ENCODE data around the gene TARBP1. TPM values are rescaled to one million over a fixed set of nuclear protein-coding genes. Genes with fewer than 3 reads are reported as not detected.

Gene TARBP1
- polyA plus RNA-seq, 2 of the 4 experiments (the other 2 are of a cell fraction) = 22.4 to 41.1 TPM

DNA sequence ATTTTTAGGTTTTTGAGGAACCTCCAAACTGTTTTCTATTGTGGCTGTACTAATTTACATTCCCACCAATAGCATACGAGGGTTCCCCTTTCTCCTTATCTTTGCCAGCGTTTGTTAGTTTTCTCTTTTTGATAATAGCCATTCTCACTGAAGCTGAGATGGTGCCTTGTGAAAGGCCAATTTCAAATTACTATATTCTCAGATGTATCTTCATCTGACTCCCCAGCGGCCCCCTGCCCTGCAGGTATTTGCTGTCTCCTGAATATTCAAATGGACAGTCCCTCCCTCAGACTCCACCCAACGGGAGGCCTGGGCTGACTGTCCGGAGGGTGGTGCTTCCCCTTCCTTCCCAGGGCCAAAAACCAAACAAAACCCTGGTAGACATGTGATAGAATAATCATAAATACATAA, 33.5 kb upstream of the TARBP1 start:
- 83% methylated on average over 5 of the region's 5 CpGs for WGBS (ENCODE audit: missing lambda C conversion rate)
- CTCF ChIA-PET = no interaction called here
- no peak for FAIRE-seq
- no peak overlapping the region for H3K4me2 ChIP-seq
- TF ChIP-seq ZSCAN20 (CRISPR knock-in tag; IDR thresholded peaks at IDR 0.05) (no peak), MAFK (IDR thresholded peaks at IDR 0.05; ENCODE audit: partially characterized antibody) (no peak), EHMT2 (IDR thresholded peaks at IDR 0.05; ENCODE audit: low read depth) (no peak), RCOR1 (IDR thresholded peaks at IDR 0.05; ENCODE audit: low read depth, low read length) (no peak), FOXS1 (CRISPR knock-in tag; IDR thresholded peaks at IDR 0.05) (no peak), PHF8 (IDR thresholded peaks at IDR 0.05; ENCODE audit: borderline replicate concordance, low read depth) (no peak), HOXA7 (CRISPR knock-in tag; IDR thresholded peaks at IDR 0.05) (no peak), RNF2 (IDR thresholded peaks at IDR 0.05; ENCODE audit: borderline replicate concordance, low read depth) (no peak), ZC3H11A (IDR thresholded peaks at IDR 0.05) (no peak), GATA3 (IDR thresholded peaks at IDR 0.05; ENCODE audit: borderline replicate concordance) (no peak), JUN (IDR thresholded peaks at IDR 0.05) (no peak), HES2 (IDR thresholded peaks at IDR 0.05) (no peak), NR3C1 (IDR thresholded peaks at IDR 0.05) (no peak), POLR2A (IDR thresholded peaks at IDR 0.05; ENCODE audit: low read length) (no peak), SREBF2 (IDR thresholded peaks at IDR 0.05) (no peak)
- TF ChIP-seq, protein P1, sequence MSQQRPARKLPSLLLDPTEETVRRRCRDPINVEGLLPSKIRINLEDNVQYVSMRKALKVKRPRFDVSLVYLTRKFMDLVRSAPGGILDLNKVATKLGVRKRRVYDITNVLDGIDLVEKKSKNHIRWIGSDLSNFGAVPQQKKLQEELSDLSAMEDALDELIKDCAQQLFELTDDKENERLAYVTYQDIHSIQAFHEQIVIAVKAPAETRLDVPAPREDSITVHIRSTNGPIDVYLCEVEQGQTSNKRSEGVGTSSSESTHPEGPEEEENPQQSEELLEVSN (IDR thresholded peaks at IDR 0.05; ENCODE audit: borderline replicate concordance, low read depth) = no peak
- ATAC-seq = no peak
- no peaks in the 10 kb centered on the region for H3K9me3 ChIP-seq
- DNase-seq (ENCODE audit: low read depth in 1 of 2, low spot score in 1 of 2) = no peak
- peaks cover 51% of the 10 kb centered on the region for H3K4me1 ChIP-seq
- POLR2A ChIA-PET = no interaction called here
- H3K27ac ChIP-seq = peak overlapping the region in 1 of 2 experiments; percentile 49; a peak in 2 of 6 replicates
- no peak overlapping the region for H3K4me3 ChIP-seq

DNA sequence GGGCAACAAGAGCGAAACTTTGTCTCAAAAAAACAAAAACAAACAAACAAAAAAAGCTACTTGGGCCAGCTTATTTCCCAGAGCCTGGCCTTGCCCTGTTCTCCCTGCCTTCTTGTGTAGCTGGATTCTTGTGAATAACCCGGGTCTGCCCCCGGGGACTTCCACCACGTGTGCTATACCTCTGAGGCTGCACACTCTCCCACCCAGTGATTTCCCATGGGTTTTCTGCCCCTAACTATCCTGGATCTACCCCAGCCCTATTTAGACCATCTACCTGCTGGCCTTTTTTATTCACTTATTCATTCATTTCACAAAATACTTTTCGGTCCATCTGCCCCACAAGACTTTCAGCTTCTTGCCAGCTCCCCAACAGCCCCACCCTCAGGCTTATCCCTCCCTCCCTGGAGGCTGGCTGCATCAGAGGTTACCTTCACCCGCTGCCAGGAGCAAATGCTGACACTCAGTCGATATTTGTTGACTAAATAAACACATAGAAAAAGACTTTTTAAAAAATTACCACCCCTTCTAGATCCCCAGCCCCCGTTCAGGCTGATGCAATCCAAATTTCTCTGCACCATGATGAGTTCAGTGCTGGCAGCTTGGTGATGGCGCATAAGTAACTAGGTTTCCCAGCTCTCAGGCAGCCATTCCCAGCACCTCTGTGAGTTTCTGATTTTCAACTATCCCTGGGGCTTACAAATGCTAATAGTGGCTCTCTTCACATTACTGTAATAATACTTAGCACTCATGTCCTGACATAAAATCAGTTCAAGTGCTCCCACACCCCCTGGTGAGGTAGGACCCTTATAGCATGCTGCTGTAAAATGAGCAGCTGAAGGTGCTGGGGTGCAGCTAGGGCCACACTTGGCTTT, 30.7 kb upstream of the TARBP1 start:
- H3K27ac ChIP-seq = peak overlapping the region; percentile 78 to 94
- ChIA-PET POLR2A (interaction anchor here (0.5 to 1.3 kb wide), 2 partner anchors 14 to 417 kb away, joined by 3 to 4 read pairs; no protein-coding TSS in a partner anchor), CTCF (interaction anchor here (0.6 to 2.9 kb wide), 8 partner anchors 8 to 1273 kb away, joined by 3 to 26 read pairs (median 6); no protein-coding TSS in a partner anchor)
- 26% methylated on average over 9 of the region's 9 CpGs for WGBS (ENCODE audit: missing lambda C conversion rate)
- FAIRE-seq = no peak
- H3K4me2 ChIP-seq = peak overlapping the region; percentile 76
- H3K9me3 ChIP-seq = no peaks in the 10 kb centered on the region
- H3K4me1 ChIP-seq = peaks cover 46% of the 10 kb centered on the region
- peak in 1 of 2 experiments; percentile 50 for DNase-seq (ENCODE audit: low read depth in 1 of 2, low spot score in 1 of 2)
- no peak overlapping the region for H3K4me3 ChIP-seq
- TF ChIP-seq HOXA7 (CRISPR knock-in tag; IDR thresholded peaks at IDR 0.05) = no peak
- no peak for TF ChIP-seq RCOR1 (IDR thresholded peaks at IDR 0.05; ENCODE audit: low read depth, low read length)
- TF ChIP-seq NR3C1 (IDR thresholded peaks at IDR 0.05) = no peak
- no peak for TF ChIP-seq HOXB5 (CRISPR knock-in tag; IDR thresholded peaks at IDR 0.05)
- TF ChIP-seq BHLHE40 (IDR thresholded peaks at IDR 0.05; ENCODE audit: low read depth, low read length) = no peak
- no peak for TF ChIP-seq EP300 (IDR thresholded peaks at IDR 0.05)
- no peak for TF ChIP-seq CTCF (IDR thresholded peaks at IDR 0.05)
- no peak for TF ChIP-seq NPAS2 (CRISPR knock-in tag; IDR thresholded peaks at IDR 0.05; ENCODE audit: borderline replicate concordance)
- no peak for TF ChIP-seq ELK1 (IDR thresholded peaks at IDR 0.05; ENCODE audit: low read depth, low read length)
- TF ChIP-seq HOXB13 (CRISPR knock-in tag; IDR thresholded peaks at IDR 0.05; ENCODE audit: low read depth) = no peak
- peak; percentile 59 to 72; a peak in 5 of 6 replicates for ATAC-seq
